Liver (tissue), 3 donors: ENCODE measurements around the gene YKT6.

Experiments used
- EGR1 ChIP-seq, 2 donors: IDR thresholded peaks; 2 replicates each; pipeline ENCODE4 v1.6.1; 2016 to 2018; ENCODE audit warnings: antibody characterized with exemption in 2 of 2, low read depth in 2 of 2
- GABPA ChIP-seq, 2 donors: IDR thresholded peaks in 1 of 2; conservative IDR thresholded peaks in 1 of 2; 2 replicates each; pipeline ENCODE4 v1.6.1; 2016; ENCODE audit warnings: antibody characterized with exemption in 2 of 2, mild to moderate bottlenecking in 1 of 2, moderate library complexity in 1 of 2
- JUND ChIP-seq, 2 donors: IDR thresholded peaks; 2 replicates each; pipeline ENCODE4 v1.6.1; 2016; ENCODE audit warnings: antibody characterized with exemption in 2 of 2
- RAD21 ChIP-seq, 2 donors: IDR thresholded peaks; 2 replicates each; pipeline ENCODE4 v1.6.1; 2016; ENCODE audit warnings: antibody characterized with exemption in 2 of 2, mild to moderate bottlenecking in 2 of 2
- TAF1 ChIP-seq: conservative IDR thresholded peaks from 2 replicates; pipeline ENCODE4 v1.6.1; 2016; ENCODE audit warnings: antibody characterized with exemption, mild to moderate bottlenecking
- YY1 ChIP-seq: IDR thresholded peaks from 2 replicates; pipeline ENCODE4 v1.6.1; 2016; ENCODE audit warnings: antibody characterized with exemption, mild to moderate bottlenecking
- TF ChIP-seq, protein P1 (sequence below): fragments of 150-350 bp; IDR thresholded peaks from 2 replicates; pipeline ENCODE4 v1.5.1; 2017; ENCODE audit warnings: improper control_type of control experiment, low read depth, low read length; ENCODE audit not compliant: missing input control
- TF ChIP-seq, protein P2 (sequence below): IDR thresholded peaks from 2 replicates; pipeline ENCODE4 v1.6.1; 2016; ENCODE audit warnings: antibody characterized with exemption
- TF ChIP-seq, protein P3 (sequence below): IDR thresholded peaks from 2 replicates; pipeline ENCODE4 v1.6.1; 2016; ENCODE audit warnings: antibody characterized with exemption
- TF ChIP-seq, protein P4 (sequence below): IDR thresholded peaks from 2 replicates; pipeline ENCODE4 v1.6.1; 2016; ENCODE audit warnings: antibody characterized with exemption, mild to moderate bottlenecking
- TF ChIP-seq, protein P5 (sequence below): IDR thresholded peaks from 2 replicates; pipeline ENCODE4 v1.6.1; 2016; ENCODE audit warnings: antibody characterized with exemption
- donor health status: healthy.
- donor health status: healthy.

DNA sequence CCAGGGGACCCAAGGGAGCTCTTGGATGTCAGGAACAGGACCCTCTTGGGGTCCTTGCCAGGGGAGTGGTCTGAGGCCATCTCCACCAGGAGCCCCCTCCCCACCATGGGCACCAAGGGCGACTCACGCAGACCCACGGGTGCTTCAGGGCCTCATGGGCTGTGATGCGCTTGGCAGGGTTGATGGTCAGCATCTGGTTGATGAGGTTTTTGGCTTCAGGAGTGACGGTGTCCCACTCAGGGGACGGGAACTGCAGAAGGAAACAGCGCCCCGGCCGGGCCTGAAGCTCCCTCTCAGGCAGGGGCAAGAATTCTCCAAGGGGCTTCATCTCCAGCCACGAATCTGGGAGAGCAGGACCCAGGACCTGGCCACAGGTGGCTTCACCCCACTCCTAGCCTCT, 41.3 kb downstream of the YKT6 start:
- TF ChIP-seq, protein P1, sequence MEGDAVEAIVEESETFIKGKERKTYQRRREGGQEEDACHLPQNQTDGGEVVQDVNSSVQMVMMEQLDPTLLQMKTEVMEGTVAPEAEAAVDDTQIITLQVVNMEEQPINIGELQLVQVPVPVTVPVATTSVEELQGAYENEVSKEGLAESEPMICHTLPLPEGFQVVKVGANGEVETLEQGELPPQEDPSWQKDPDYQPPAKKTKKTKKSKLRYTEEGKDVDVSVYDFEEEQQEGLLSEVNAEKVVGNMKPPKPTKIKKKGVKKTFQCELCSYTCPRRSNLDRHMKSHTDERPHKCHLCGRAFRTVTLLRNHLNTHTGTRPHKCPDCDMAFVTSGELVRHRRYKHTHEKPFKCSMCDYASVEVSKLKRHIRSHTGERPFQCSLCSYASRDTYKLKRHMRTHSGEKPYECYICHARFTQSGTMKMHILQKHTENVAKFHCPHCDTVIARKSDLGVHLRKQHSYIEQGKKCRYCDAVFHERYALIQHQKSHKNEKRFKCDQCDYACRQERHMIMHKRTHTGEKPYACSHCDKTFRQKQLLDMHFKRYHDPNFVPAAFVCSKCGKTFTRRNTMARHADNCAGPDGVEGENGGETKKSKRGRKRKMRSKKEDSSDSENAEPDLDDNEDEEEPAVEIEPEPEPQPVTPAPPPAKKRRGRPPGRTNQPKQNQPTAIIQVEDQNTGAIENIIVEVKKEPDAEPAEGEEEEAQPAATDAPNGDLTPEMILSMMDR = no peak
- TF ChIP-seq, protein P2, sequence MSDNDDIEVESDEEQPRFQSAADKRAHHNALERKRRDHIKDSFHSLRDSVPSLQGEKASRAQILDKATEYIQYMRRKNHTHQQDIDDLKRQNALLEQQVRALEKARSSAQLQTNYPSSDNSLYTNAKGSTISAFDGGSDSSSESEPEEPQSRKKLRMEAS = no peak
- TF ChIP-seq, protein P3, sequence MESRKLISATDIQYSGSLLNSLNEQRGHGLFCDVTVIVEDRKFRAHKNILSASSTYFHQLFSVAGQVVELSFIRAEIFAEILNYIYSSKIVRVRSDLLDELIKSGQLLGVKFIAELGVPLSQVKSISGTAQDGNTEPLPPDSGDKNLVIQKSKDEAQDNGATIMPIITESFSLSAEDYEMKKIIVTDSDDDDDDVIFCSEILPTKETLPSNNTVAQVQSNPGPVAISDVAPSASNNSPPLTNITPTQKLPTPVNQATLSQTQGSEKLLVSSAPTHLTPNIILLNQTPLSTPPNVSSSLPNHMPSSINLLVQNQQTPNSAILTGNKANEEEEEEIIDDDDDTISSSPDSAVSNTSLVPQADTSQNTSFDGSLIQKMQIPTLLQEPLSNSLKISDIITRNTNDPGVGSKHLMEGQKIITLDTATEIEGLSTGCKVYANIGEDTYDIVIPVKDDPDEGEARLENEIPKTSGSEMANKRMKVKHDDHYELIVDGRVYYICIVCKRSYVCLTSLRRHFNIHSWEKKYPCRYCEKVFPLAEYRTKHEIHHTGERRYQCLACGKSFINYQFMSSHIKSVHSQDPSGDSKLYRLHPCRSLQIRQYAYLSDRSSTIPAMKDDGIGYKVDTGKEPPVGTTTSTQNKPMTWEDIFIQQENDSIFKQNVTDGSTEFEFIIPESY = no peak
- TF ChIP-seq, protein P4, sequence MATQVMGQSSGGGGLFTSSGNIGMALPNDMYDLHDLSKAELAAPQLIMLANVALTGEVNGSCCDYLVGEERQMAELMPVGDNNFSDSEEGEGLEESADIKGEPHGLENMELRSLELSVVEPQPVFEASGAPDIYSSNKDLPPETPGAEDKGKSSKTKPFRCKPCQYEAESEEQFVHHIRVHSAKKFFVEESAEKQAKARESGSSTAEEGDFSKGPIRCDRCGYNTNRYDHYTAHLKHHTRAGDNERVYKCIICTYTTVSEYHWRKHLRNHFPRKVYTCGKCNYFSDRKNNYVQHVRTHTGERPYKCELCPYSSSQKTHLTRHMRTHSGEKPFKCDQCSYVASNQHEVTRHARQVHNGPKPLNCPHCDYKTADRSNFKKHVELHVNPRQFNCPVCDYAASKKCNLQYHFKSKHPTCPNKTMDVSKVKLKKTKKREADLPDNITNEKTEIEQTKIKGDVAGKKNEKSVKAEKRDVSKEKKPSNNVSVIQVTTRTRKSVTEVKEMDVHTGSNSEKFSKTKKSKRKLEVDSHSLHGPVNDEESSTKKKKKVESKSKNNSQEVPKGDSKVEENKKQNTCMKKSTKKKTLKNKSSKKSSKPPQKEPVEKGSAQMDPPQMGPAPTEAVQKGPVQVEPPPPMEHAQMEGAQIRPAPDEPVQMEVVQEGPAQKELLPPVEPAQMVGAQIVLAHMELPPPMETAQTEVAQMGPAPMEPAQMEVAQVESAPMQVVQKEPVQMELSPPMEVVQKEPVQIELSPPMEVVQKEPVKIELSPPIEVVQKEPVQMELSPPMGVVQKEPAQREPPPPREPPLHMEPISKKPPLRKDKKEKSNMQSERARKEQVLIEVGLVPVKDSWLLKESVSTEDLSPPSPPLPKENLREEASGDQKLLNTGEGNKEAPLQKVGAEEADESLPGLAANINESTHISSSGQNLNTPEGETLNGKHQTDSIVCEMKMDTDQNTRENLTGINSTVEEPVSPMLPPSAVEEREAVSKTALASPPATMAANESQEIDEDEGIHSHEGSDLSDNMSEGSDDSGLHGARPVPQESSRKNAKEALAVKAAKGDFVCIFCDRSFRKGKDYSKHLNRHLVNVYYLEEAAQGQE = no peak
- no peak for TF ChIP-seq GABPA (IDR thresholded peaks at IDR 0.05 in 1 of 2, conservative IDR thresholded peaks at IDR 0.05 in 1 of 2)
- TF ChIP-seq, protein P5, sequence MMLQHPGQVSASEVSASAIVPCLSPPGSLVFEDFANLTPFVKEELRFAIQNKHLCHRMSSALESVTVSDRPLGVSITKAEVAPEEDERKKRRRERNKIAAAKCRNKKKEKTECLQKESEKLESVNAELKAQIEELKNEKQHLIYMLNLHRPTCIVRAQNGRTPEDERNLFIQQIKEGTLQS = no peak
- no peak for TF ChIP-seq JUND (IDR thresholded peaks at IDR 0.05)
- TF ChIP-seq YY1 = no peak
- no peak for TF ChIP-seq TAF1
- no peak for TF ChIP-seq EGR1 (IDR thresholded peaks at IDR 0.05; ENCODE audit: low read depth in 2 of 2)
- no peak for TF ChIP-seq RAD21 (IDR thresholded peaks at IDR 0.05)
